H1 (cell line): Measurements from ENCODE around the gene MYNN. TPM values are rescaled to one million over a fixed set of nuclear protein-coding genes. Genes with fewer than 3 reads are reported as not detected.

Experiments used
- polyA plus RNA-seq, 7 experiments: library from polyadenylated mRNA; depleted of rRNA in 3 of 7; stranded (reverse) in 5 of 7; unstranded in 2 of 7; fragments of >200 nt in 5 of 7; fragments of 200-250 nt in 2 of 7; gene quantifications; 1 replicate in 5 of 7; 2 replicates in 1 of 7; 4 replicates in 1 of 7; pipeline versions ENCODE4 v1.2.1 to v1.2.3, GENCODE V29; 2011 to 2013; ENCODE audit warnings: missing spikeins in 2 of 7, mixed read lengths in 2 of 7
- total RNA-seq: library from RNA; stranded (reverse); fragmentation: NEBNext Ultra II Directional; extraction: Animal tissue kit (Norgen Biotek cat#: 25700); gene quantifications from 2 replicates; pipeline ENCODE4 v1.2.1, GENCODE V29; 2021
- TF ChIP-seq, protein P1 (sequence below): fragments of 300-600 bp; sonication (generic); IDR thresholded peaks from 2 replicates; pipeline ENCODE4 v1.7.1; 2012; ENCODE audit warnings: low read length, moderate library complexity, mild to moderate bottlenecking, inconsistent platforms; ENCODE audit not compliant: insufficient replicate concordance

Gene MYNN
- total and polyA plus RNA-seq, 2 of the 8 experiments (the other 6 are each of a cell fraction or from before 2014, with no cell fraction given), result 7.3 to 15.2 TPM

DNA sequence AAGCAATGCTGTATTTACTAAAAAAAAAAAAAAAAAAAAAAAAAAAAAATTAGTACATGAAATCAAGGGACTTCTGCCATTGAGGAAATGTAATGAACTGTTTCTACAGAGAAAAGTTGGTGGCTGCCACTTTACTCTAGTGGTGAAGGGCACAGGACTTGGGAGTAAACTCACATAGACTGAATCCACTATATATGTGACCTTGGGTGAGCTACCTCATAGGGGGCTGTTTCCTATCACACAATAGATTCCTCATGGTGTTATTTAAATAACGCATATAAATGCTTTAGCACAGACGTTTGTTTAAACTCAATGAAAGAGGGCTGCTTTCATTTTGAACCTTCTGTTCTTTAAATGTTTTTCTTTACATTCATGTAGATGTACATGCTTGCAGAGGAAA lies 34.1 kb upstream of the MYNN start (continued):
- TF ChIP-seq, protein P1, sequence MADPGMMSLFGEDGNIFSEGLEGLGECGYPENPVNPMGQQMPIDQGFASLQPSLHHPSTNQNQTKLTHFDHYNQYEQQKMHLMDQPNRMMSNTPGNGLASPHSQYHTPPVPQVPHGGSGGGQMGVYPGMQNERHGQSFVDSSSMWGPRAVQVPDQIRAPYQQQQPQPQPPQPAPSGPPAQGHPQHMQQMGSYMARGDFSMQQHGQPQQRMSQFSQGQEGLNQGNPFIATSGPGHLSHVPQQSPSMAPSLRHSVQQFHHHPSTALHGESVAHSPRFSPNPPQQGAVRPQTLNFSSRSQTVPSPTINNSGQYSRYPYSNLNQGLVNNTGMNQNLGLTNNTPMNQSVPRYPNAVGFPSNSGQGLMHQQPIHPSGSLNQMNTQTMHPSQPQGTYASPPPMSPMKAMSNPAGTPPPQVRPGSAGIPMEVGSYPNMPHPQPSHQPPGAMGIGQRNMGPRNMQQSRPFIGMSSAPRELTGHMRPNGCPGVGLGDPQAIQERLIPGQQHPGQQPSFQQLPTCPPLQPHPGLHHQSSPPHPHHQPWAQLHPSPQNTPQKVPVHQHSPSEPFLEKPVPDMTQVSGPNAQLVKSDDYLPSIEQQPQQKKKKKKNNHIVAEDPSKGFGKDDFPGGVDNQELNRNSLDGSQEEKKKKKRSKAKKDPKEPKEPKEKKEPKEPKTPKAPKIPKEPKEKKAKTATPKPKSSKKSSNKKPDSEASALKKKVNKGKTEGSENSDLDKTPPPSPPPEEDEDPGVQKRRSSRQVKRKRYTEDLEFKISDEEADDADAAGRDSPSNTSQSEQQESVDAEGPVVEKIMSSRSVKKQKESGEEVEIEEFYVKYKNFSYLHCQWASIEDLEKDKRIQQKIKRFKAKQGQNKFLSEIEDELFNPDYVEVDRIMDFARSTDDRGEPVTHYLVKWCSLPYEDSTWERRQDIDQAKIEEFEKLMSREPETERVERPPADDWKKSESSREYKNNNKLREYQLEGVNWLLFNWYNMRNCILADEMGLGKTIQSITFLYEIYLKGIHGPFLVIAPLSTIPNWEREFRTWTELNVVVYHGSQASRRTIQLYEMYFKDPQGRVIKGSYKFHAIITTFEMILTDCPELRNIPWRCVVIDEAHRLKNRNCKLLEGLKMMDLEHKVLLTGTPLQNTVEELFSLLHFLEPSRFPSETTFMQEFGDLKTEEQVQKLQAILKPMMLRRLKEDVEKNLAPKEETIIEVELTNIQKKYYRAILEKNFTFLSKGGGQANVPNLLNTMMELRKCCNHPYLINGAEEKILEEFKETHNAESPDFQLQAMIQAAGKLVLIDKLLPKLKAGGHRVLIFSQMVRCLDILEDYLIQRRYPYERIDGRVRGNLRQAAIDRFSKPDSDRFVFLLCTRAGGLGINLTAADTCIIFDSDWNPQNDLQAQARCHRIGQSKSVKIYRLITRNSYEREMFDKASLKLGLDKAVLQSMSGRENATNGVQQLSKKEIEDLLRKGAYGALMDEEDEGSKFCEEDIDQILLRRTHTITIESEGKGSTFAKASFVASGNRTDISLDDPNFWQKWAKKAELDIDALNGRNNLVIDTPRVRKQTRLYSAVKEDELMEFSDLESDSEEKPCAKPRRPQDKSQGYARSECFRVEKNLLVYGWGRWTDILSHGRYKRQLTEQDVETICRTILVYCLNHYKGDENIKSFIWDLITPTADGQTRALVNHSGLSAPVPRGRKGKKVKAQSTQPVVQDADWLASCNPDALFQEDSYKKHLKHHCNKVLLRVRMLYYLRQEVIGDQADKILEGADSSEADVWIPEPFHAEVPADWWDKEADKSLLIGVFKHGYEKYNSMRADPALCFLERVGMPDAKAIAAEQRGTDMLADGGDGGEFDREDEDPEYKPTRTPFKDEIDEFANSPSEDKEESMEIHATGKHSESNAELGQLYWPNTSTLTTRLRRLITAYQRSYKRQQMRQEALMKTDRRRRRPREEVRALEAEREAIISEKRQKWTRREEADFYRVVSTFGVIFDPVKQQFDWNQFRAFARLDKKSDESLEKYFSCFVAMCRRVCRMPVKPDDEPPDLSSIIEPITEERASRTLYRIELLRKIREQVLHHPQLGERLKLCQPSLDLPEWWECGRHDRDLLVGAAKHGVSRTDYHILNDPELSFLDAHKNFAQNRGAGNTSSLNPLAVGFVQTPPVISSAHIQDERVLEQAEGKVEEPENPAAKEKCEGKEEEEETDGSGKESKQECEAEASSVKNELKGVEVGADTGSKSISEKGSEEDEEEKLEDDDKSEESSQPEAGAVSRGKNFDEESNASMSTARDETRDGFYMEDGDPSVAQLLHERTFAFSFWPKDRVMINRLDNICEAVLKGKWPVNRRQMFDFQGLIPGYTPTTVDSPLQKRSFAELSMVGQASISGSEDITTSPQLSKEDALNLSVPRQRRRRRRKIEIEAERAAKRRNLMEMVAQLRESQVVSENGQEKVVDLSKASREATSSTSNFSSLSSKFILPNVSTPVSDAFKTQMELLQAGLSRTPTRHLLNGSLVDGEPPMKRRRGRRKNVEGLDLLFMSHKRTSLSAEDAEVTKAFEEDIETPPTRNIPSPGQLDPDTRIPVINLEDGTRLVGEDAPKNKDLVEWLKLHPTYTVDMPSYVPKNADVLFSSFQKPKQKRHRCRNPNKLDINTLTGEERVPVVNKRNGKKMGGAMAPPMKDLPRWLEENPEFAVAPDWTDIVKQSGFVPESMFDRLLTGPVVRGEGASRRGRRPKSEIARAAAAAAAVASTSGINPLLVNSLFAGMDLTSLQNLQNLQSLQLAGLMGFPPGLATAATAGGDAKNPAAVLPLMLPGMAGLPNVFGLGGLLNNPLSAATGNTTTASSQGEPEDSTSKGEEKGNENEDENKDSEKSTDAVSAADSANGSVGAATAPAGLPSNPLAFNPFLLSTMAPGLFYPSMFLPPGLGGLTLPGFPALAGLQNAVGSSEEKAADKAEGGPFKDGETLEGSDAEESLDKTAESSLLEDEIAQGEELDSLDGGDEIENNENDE, result peak; percentile 50
